PFSK-1 (cell line): ENCODE results near the gene TMC3.

ENCODE experiments used
- FOXP2 ChIP-seq: optimal IDR thresholded peaks from 2 replicates; pipeline ENCODE3; 2011; ENCODE audit warnings: borderline replicate concordance, control low read depth, inconsistent platforms; ENCODE audit not compliant: insufficient read depth; ENCODE audit errors: extremely low read length, extremely low read depth
- POLR2AphosphoS5 ChIP-seq: IDR thresholded peaks from 2 replicates; pipeline ENCODE4 v1.6.1; 2012; ENCODE audit warnings: low read depth, mild to moderate bottlenecking, control low read depth, low read length, moderate library complexity
- REST ChIP-seq, 2 experiments: IDR thresholded peaks; 2 replicates each; pipeline versions ENCODE4 v1.6.1 to v1.8.0; 2011 to 2012; ENCODE audit warnings: low read depth in 2 of 2, low read length in 2 of 2, control low read depth in 1 of 2, inconsistent platforms in 1 of 2, mild to moderate bottlenecking in 1 of 2, moderate library complexity in 1 of 2; ENCODE audit not compliant: insufficient read depth in 1 of 2
- SIN3A ChIP-seq: IDR thresholded peaks from 2 replicates; pipeline ENCODE4 v1.6.1; 2012; ENCODE audit warnings: mild to moderate bottlenecking, low read length, moderate library complexity, borderline replicate concordance; ENCODE audit not compliant: insufficient read depth
- TAF1 ChIP-seq: IDR thresholded peaks from 2 replicates; pipeline ENCODE4 v1.6.1; 2012; ENCODE audit warnings: low read length, control low read depth, borderline replicate concordance; ENCODE audit not compliant: insufficient read depth

Gene TMC3

GRCh38 chr15:81295486-81296121, 78.4 kb downstream of the TMC3 start:
- TF ChIP-seq TAF1 (no peak), REST (IDR thresholded peaks at IDR 0.05; ENCODE audit: insufficient read depth in 1 of 2, low read depth in 2 of 2, low read length in 2 of 2) (no peak), POLR2AphosphoS5 (no peak), SIN3A (no peak), FOXP2 (no peak)

- TF ChIP-seq REST (IDR thresholded peaks at IDR 0.05; ENCODE audit: insufficient read depth in 1 of 2, low read depth in 2 of 2, low read length in 2 of 2) (no peak), SIN3A (no peak), POLR2AphosphoS5 (no peak), TAF1 (no peak), FOXP2 (no peak)
Observed at GRCh38 chr15:81294516-81294880, 79.5 kb downstream of the TMC3 start.

- TF ChIP-seq TAF1 (no peak), POLR2AphosphoS5 (no peak), REST (IDR thresholded peaks at IDR 0.05; ENCODE audit: insufficient read depth in 1 of 2, low read depth in 2 of 2, low read length in 2 of 2) (no peak), SIN3A (no peak)
Observed at GRCh38 chr15:81293728-81294515, 80.1 kb downstream of the TMC3 start.

GRCh38 chr15:81292523-81293001, 81.5 kb downstream of the TMC3 start:
- TF ChIP-seq REST (IDR thresholded peaks at IDR 0.05; ENCODE audit: insufficient read depth in 1 of 2, low read depth in 2 of 2, low read length in 2 of 2), result no peak
- no peak for TF ChIP-seq SIN3A
- TF ChIP-seq FOXP2, result no peak
- TF ChIP-seq TAF1, result no peak
- TF ChIP-seq POLR2AphosphoS5, result no peak
